Colonic mucosa (tissue), 4 donors: Measurements from ENCODE around the gene PUDP. TPM values are rescaled to one million over a fixed set of nuclear protein-coding genes. Genes with fewer than 3 reads are reported as not detected.
A peak's percentile ranks its signal among the peaks of the same experiment; 100 is the strongest.
"Not testable (repeated sequence)": the region's sequence is repeated elsewhere in the genome, so short reads cannot be mapped to it uniquely, and the experiment has no call there.

Experiments used
- DNase-seq: peaks from one replicate; pipeline ENCODE4 v3.0.0-alpha.2; 2020
- H3K27ac ChIP-seq: fragments of 200-600 bp; one replicate; pipeline ENCODE4 v1.8.0; 2021
- H3K27me3 ChIP-seq: fragments of 200-600 bp; one replicate; pipeline ENCODE4 v1.8.0; 2021
- H3K36me3 ChIP-seq: fragments of 200-600 bp; one replicate; pipeline ENCODE4 v1.8.0; 2021
- H3K4me1 ChIP-seq: fragments of 200-600 bp; one replicate; pipeline ENCODE4 v1.8.0; 2021; ENCODE audit warnings: mild to moderate bottlenecking
- H3K4me3 ChIP-seq: fragments of 200-600 bp; one replicate; pipeline ENCODE4 v1.8.0; 2021
- H3K9ac ChIP-seq, 2 donors: one replicate each; pipeline ENCODE4 v1.7.0; 2013; ENCODE audit warnings: control low read depth in 2 of 2, low read depth in 2 of 2, low read length in 2 of 2
- H3K9me3 ChIP-seq: fragments of 200-600 bp; one replicate; pipeline ENCODE4 v1.8.0; 2021
- intact Hi-C: fragments of 100-400 bp; cut with DNase I; formaldehyde crosslinking; loops from one replicate; pipeline ENCODE4 v1.14.1; 2022
- total RNA-seq, 2 donors: library from RNA; stranded (reverse); fragmentation: NEBNext Ultra II Directional in 1 of 2; extraction: Animal tissue kit (Norgen Biotek cat#: 25700) in 1 of 2; gene quantifications; one replicate each; pipeline ENCODE4 v1.2.1, GENCODE V29; 2021
- TF ChIP-seq, protein P1 (sequence below): fragments of 200-600 bp; IDR thresholded peaks from one replicate; pipeline ENCODE4 v1.8.0; 2022; ENCODE audit warnings: antibody characterized with exemption, mild to moderate bottlenecking
- donor health status: healthy.
- donor health status: DM: no; HTN: no; CAD: no.
- donor health status: DM: no; HTN: no; CAD: no.

PUDP gene
- total RNA-seq, 2 donors from 2014 or later, result 55.1 to 62.4 TPM

- no peak overlapping the region for H3K9ac ChIP-seq
- no peak for DNase-seq
- no peaks in the 10 kb centered on the region for H3K36me3 ChIP-seq
- H3K27ac ChIP-seq, result no peak overlapping the region
- H3K9me3 ChIP-seq, result no peaks in the 10 kb centered on the region
- TF ChIP-seq, protein P1, sequence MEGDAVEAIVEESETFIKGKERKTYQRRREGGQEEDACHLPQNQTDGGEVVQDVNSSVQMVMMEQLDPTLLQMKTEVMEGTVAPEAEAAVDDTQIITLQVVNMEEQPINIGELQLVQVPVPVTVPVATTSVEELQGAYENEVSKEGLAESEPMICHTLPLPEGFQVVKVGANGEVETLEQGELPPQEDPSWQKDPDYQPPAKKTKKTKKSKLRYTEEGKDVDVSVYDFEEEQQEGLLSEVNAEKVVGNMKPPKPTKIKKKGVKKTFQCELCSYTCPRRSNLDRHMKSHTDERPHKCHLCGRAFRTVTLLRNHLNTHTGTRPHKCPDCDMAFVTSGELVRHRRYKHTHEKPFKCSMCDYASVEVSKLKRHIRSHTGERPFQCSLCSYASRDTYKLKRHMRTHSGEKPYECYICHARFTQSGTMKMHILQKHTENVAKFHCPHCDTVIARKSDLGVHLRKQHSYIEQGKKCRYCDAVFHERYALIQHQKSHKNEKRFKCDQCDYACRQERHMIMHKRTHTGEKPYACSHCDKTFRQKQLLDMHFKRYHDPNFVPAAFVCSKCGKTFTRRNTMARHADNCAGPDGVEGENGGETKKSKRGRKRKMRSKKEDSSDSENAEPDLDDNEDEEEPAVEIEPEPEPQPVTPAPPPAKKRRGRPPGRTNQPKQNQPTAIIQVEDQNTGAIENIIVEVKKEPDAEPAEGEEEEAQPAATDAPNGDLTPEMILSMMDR, result no peak
- H3K4me3 ChIP-seq, result no peak overlapping the region
- no peaks in the 10 kb centered on the region for H3K27me3 ChIP-seq
- intact Hi-C loops, result no loop called here
- peaks cover 4% of the 10 kb centered on the region for H3K4me1 ChIP-seq
Observed at GRCh38 chrX:7052541-7052940, 95.4 kb downstream of the PUDP start.

- Histone ChIP-seq H3K9ac (no peak overlapping the region), H3K27me3 (no peaks in the 10 kb centered on the region), H3K4me3 (no peak overlapping the region), H3K9me3 (no peaks in the 10 kb centered on the region), H3K36me3 (no peaks in the 10 kb centered on the region), H3K27ac (no peak overlapping the region), H3K4me1 (no peaks in the 10 kb centered on the region)
- no peak for DNase-seq
- TF ChIP-seq, protein P1, result no peak
- intact Hi-C loops, result no loop called here
Observed at GRCh38 chrX:7050271-7050670, 97.7 kb downstream of the PUDP start.

GRCh38 chrX:7047951-7048350, 100.0 kb downstream of the PUDP start:
- TF ChIP-seq, protein P1, result no peak

GRCh38 chrX:7045238-7045955, 102.6 kb downstream of the PUDP start:
- Histone ChIP-seq H3K36me3 (no peaks in the 10 kb centered on the region), H3K4me3 (no peak overlapping the region), H3K9me3 (no peaks in the 10 kb centered on the region), H3K27me3 (no peaks in the 10 kb centered on the region), H3K27ac (peak overlapping the region; percentile 18), H3K4me1 (no peaks in the 10 kb centered on the region), H3K9ac (no peak overlapping the region)
- intact Hi-C loops, result no loop called here
- TF ChIP-seq, protein P1, result no peak
- no peak for DNase-seq

More at GRCh38 chrX:7047951-7048350, 100.0 kb downstream of the PUDP start:
- Histone ChIP-seq H3K27me3 (no peaks in the 10 kb centered on the region), H3K4me3 (no peak overlapping the region), H3K9ac (no peak overlapping the region), H3K4me1 (no peaks in the 10 kb centered on the region), H3K27ac (no peak overlapping the region), H3K36me3 (no peaks in the 10 kb centered on the region), H3K9me3 (no peaks in the 10 kb centered on the region)
- no peak for DNase-seq
- intact Hi-C loops, result no loop called here

DNA sequence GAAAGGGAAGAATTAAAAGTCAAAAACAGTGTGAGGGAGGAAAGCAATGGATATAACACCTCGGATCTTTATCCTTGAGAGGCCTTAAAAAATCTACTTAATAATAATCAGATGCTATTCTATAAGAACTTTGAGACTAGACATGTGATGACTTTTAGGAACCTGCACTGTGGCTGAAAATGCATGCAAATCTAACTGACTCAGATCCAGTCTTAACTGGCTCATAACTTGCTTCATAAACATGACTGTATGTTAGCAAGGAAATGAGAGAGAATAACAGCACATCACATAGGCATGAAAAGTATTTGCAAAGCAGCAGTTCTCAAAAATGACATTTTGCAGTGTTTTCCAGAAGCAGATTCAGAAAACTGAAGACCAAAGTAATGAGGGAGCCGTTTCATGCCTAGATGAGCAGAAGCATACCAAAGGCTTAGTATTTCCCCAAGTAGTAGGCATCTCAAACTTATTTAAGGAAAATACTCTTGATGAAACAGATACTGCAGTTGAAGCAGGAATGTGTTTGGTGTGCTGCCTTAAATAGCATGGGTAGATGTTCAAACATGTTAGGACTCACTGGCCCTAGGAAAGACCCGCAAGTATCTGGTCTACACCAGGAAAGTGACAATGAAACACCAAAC, 104.0 kb downstream of the PUDP start:
- H3K4me1 ChIP-seq, H3K9ac ChIP-seq, H3K4me3 ChIP-seq, H3K36me3 ChIP-seq, DNase-seq, H3K27me3 ChIP-seq, H3K9me3 ChIP-seq, intact Hi-C loops, H3K27ac ChIP-seq: not testable (repeated sequence)

DNA sequence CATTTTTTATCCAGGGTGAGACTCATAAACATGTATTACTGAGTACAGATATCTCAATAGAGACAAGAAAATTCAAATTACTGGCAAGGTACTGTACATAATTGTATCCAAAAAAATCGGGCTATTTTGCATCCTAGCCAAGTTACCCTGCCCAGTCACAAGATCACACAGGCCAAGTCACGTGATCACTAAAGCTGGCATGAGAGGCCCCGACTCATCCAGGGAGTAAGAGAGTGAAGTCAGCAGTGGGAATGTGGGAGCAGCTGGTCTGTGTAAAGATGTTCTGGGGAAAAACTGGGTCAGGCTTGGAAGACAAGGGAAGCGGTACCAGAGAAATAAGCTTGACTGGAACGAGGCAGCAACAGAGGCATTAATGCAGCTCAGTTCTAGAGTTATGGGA, 119.7 kb downstream of the PUDP start:
- H3K27ac ChIP-seq, result no peak overlapping the region
- H3K27me3 ChIP-seq, result no peaks in the 10 kb centered on the region
- no peaks in the 10 kb centered on the region for H3K9me3 ChIP-seq
- no peak overlapping the region for H3K4me3 ChIP-seq
- H3K36me3 ChIP-seq, result no peaks in the 10 kb centered on the region
- H3K4me1 ChIP-seq, result no peaks in the 10 kb centered on the region
- DNase-seq, result no peak
- H3K9ac ChIP-seq, result no peak overlapping the region
- TF ChIP-seq, protein P1, result no peak
- intact Hi-C loops, result no loop called here
